Measurements from ENCODE around the gene SLC24A4. TPM values are rescaled to one million over a fixed set of nuclear protein-coding genes. Genes with fewer than 3 reads are reported as not detected.

The SLC24A4 gene
- total and polyA plus RNA-seq, 4 donors: 0.47 to 2.4 (median 1.0) TPM

GRCh38 chr14:92316176-92316575 is 6.8 kb upstream of the SLC24A4 start:
- no peak for DNase-seq
- WGBS, 2 donors: 48 to 61% methylated on average over 4 of the region's 4 CpGs
- ATAC-seq (ENCODE audit: insufficient read depth, low FRiP score): no peak

GRCh38 chr14:92316937-92317336 is 6.0 kb upstream of the SLC24A4 start:
- Histone ChIP-seq H3K9ac (ENCODE audit: insufficient read depth in 1 of 2, low read length in 2 of 2) (no peak overlapping the region), H3K4me3 (no peak overlapping the region)

More at GRCh38 chr14:92316176-92316575, 6.8 kb upstream of the SLC24A4 start:
- Histone ChIP-seq H3K27me3 (ENCODE audit: control insufficient read depth in 3 of 3, insufficient read depth in 3 of 3, low read length in 2 of 3) (peaks cover 0 to 20% (median 14%) of the 10 kb centered on the region in 3 donors), H3K4me1 (ENCODE audit: control insufficient read depth in 5 of 5, insufficient read depth in 5 of 5, low read length in 5 of 5) (peaks cover 0 to 11% (median 3%) of the 10 kb centered on the region in 5 donors), H3K9ac (ENCODE audit: insufficient read depth in 1 of 2, low read length in 2 of 2) (no peak overlapping the region), H3K27ac (ENCODE audit: low read depth in 1 of 2, low read length in 1 of 2) (no peak overlapping the region), H3K36me3 (ENCODE audit: control insufficient read depth in 4 of 4, insufficient read depth in 4 of 4, low read length in 4 of 4) (no peaks in the 10 kb centered on the region), H3K9me3 (ENCODE audit: control insufficient read depth in 4 of 4, insufficient read depth in 3 of 4, low read length in 3 of 4) (peaks cover 0 to 7% (median 0%) of the 10 kb centered on the region in 4 donors), H3K4me3 (no peak overlapping the region)
- TF ChIP-seq, protein P1, sequence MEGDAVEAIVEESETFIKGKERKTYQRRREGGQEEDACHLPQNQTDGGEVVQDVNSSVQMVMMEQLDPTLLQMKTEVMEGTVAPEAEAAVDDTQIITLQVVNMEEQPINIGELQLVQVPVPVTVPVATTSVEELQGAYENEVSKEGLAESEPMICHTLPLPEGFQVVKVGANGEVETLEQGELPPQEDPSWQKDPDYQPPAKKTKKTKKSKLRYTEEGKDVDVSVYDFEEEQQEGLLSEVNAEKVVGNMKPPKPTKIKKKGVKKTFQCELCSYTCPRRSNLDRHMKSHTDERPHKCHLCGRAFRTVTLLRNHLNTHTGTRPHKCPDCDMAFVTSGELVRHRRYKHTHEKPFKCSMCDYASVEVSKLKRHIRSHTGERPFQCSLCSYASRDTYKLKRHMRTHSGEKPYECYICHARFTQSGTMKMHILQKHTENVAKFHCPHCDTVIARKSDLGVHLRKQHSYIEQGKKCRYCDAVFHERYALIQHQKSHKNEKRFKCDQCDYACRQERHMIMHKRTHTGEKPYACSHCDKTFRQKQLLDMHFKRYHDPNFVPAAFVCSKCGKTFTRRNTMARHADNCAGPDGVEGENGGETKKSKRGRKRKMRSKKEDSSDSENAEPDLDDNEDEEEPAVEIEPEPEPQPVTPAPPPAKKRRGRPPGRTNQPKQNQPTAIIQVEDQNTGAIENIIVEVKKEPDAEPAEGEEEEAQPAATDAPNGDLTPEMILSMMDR (IDR thresholded peaks at IDR 0.05; ENCODE audit: control extremely low read depth, extremely low read depth): no peak

DNA sequence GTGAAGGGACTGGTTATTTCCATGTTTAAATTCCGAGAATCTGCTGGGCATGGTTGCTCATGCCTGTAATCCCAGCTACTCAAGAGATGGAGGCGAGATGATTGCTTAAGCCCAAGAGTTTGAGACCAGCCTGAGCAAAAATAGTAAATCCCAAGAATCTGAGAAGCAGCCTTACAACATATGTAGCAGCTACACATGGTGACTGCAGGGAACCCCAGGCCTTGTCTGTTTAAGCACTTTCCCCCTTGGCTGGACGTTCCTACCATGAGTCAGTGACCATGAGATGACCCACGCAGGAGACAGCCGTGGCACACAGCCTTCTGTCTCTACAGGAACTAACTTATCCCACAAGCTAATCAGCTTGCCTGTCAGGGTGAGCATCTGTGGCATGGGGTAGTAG is 5.5 kb upstream of the SLC24A4 start:
- DNase-seq (no peak), ATAC-seq (ENCODE audit: insufficient read depth, low FRiP score) (no peak)
- Histone ChIP-seq H3K27ac (ENCODE audit: low read depth in 1 of 2, low read length in 1 of 2) (no peak overlapping the region), H3K9ac (ENCODE audit: insufficient read depth in 1 of 2, low read length in 2 of 2) (no peak overlapping the region), H3K9me3 (ENCODE audit: control insufficient read depth in 4 of 4, insufficient read depth in 3 of 4, low read length in 3 of 4) (peaks cover 0 to 6% (median 0%) of the 10 kb centered on the region in 4 donors), H3K4me1 (ENCODE audit: control insufficient read depth in 5 of 5, insufficient read depth in 5 of 5, low read length in 5 of 5) (peaks cover 0 to 7% (median 3%) of the 10 kb centered on the region in 5 donors), H3K27me3 (ENCODE audit: control insufficient read depth in 3 of 3, insufficient read depth in 3 of 3, low read length in 2 of 3) (peaks cover 0 to 34% (median 27%) of the 10 kb centered on the region in 3 donors), H3K4me3 (no peak overlapping the region), H3K36me3 (ENCODE audit: control insufficient read depth in 4 of 4, insufficient read depth in 4 of 4, low read length in 4 of 4) (no peaks in the 10 kb centered on the region)
- TF ChIP-seq, protein P1 (IDR thresholded peaks at IDR 0.05; ENCODE audit: control extremely low read depth, extremely low read depth): no peak
- 68 to 72% methylated on average over 5 of the region's 5 CpGs for WGBS, 2 donors

More at GRCh38 chr14:92316937-92317336, 6.0 kb upstream of the SLC24A4 start:
- Histone ChIP-seq H3K9me3 (ENCODE audit: control insufficient read depth in 4 of 4, insufficient read depth in 3 of 4, low read length in 3 of 4) (peaks cover 0 to 6% (median 0%) of the 10 kb centered on the region in 4 donors), H3K4me1 (ENCODE audit: control insufficient read depth in 5 of 5, insufficient read depth in 5 of 5, low read length in 5 of 5) (peaks cover 0 to 7% (median 3%) of the 10 kb centered on the region in 5 donors), H3K27me3 (ENCODE audit: control insufficient read depth in 3 of 3, insufficient read depth in 3 of 3, low read length in 2 of 3) (peaks cover 0 to 28% (median 22%) of the 10 kb centered on the region in 3 donors), H3K27ac (ENCODE audit: low read depth in 1 of 2, low read length in 1 of 2) (no peak overlapping the region), H3K36me3 (ENCODE audit: control insufficient read depth in 4 of 4, insufficient read depth in 4 of 4, low read length in 4 of 4) (no peaks in the 10 kb centered on the region)
- DNase-seq (no peak), ATAC-seq (ENCODE audit: insufficient read depth, low FRiP score) (no peak)
- TF ChIP-seq, protein P1 (IDR thresholded peaks at IDR 0.05; ENCODE audit: control extremely low read depth, extremely low read depth): no peak
- 78 to 85% methylated on average over 6 of the region's 6 CpGs for WGBS, 2 donors

GRCh38 chr14:92321701-92322100 is 1.3 kb upstream of the SLC24A4 start:
- Histone ChIP-seq H3K4me3 (no peak overlapping the region), H3K27ac (ENCODE audit: low read depth in 1 of 2, low read length in 1 of 2) (no peak overlapping the region), H3K27me3 (ENCODE audit: control insufficient read depth in 3 of 3, insufficient read depth in 3 of 3, low read length in 2 of 3) (peaks cover 5 to 69% (median 53%) of the 10 kb centered on the region in 3 donors), H3K36me3 (ENCODE audit: control insufficient read depth in 4 of 4, insufficient read depth in 4 of 4, low read length in 4 of 4) (no peaks in the 10 kb centered on the region), H3K9me3 (ENCODE audit: control insufficient read depth in 4 of 4, insufficient read depth in 3 of 4, low read length in 3 of 4) (peaks cover 0 to 6% (median 0%) of the 10 kb centered on the region in 4 donors), H3K9ac (ENCODE audit: insufficient read depth in 1 of 2, low read length in 2 of 2) (no peak overlapping the region), H3K4me1 (ENCODE audit: control insufficient read depth in 5 of 5, insufficient read depth in 5 of 5, low read length in 5 of 5) (peaks cover 0 to 13% (median 3%) of the 10 kb centered on the region in 5 donors)
- TF ChIP-seq, protein P1 (IDR thresholded peaks at IDR 0.05; ENCODE audit: control extremely low read depth, extremely low read depth): no peak
- ATAC-seq (ENCODE audit: insufficient read depth, low FRiP score) (no peak), DNase-seq (no peak)
- WGBS, 2 donors: 66 to 75% methylated on average over 6 of the region's 6 CpGs

Measured in lung (tissue), 12 donors.